ENCODE measurements around the gene GPR31.
A peak's percentile ranks its signal among the peaks of the same experiment; 100 is the strongest.

Gene GPR31

DNA sequence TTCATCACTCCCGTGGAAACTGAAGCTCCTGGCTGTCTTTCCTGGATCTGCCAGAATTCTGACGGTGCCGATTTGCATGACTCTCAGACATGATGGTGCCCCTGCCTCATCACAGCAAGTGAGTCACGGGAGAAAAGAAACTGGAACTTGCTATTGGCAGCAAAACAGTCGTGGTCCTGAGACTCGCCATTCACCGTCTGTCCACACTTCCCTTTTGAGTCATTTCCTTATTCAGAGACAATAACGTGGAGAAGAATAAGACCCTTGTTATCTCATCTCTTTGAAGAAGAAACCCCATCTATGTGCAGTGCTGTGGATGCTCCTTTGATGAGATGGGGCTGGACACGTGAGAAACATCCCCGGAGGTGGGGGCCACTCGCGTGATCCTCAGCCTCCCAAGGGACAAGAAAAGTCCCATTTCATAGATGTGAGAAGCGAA lies 4.2 kb downstream of the GPR31 start:
- Histone ChIP-seq H3K9me3 (ENCODE audit: control insufficient read depth in 5 of 5, low read length in 5 of 5) (no peaks in the 10 kb centered on the region), H3K4me1 (ENCODE audit: control insufficient read depth in 5 of 5, insufficient read depth in 5 of 5, low read length in 5 of 5) (peaks cover 0 to 10% (median 0%) of the 10 kb centered on the region in 5 donors), H3K27me3 (ENCODE audit: control insufficient read depth in 5 of 5, insufficient read depth in 4 of 5, low read length in 5 of 5) (peaks cover 0 to 23% (median 4%) of the 10 kb centered on the region in 5 donors), H3K9ac (ENCODE audit: low read length in 5 of 5) (no peak overlapping the region), H3K27ac (ENCODE audit: low read depth, low read length) (no peak overlapping the region), H3K36me3 (ENCODE audit: control insufficient read depth in 5 of 5, insufficient read depth in 5 of 5, low read length in 5 of 5) (no peaks in the 10 kb centered on the region), H3K4me3 (ENCODE audit: low read depth in 1 of 5, low read length in 5 of 5) (peak overlapping the region in 3 of 5 donors; percentile 14 to 45 (median 36))

- Histone ChIP-seq H3K4me3 (ENCODE audit: low read depth in 1 of 5, low read length in 5 of 5) (peak overlapping the region in 1 of 5 donors; percentile 45), H3K9ac (ENCODE audit: low read length in 5 of 5) (no peak overlapping the region), H3K9me3 (ENCODE audit: control insufficient read depth in 5 of 5, low read length in 5 of 5) (no peaks in the 10 kb centered on the region), H3K27ac (ENCODE audit: low read depth, low read length) (no peak overlapping the region), H3K27me3 (ENCODE audit: control insufficient read depth in 5 of 5, insufficient read depth in 4 of 5, low read length in 5 of 5) (peaks cover 0 to 23% (median 4%) of the 10 kb centered on the region in 5 donors), H3K36me3 (ENCODE audit: control insufficient read depth in 5 of 5, insufficient read depth in 5 of 5, low read length in 5 of 5) (no peaks in the 10 kb centered on the region), H3K4me1 (ENCODE audit: control insufficient read depth in 5 of 5, insufficient read depth in 5 of 5, low read length in 5 of 5) (peaks cover 0 to 10% (median 0%) of the 10 kb centered on the region in 5 donors)
These were observed 4.9 kb downstream of the GPR31 start for GRCh38 chr6:167152862-167153261.

DNA sequence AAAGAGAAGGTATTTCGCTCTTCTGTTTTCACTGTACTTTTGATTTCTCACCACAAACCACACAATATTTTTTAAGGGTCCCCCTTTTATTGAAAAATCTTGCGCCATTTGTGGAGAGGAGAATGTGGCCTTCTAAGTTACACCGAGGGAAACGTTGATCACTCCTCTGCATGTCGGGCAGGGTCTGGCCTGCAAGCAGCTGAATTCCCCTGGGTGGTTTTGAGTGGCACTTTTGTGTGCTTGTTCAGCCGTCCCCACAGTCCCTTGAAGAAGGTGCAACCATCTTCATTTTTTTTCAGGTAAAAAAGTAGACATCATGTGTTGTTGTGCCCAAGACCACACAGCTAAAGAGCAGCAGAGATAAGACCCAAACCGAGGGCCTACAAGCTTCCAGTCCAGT lies 6.1 kb downstream of the GPR31 start:
- no peak overlapping the region for H3K4me3 ChIP-seq (ENCODE audit: low read depth in 1 of 5, low read length in 5 of 5)
- H3K9me3 ChIP-seq (ENCODE audit: control insufficient read depth in 5 of 5, low read length in 5 of 5), result no peaks in the 10 kb centered on the region
- H3K27me3 ChIP-seq (ENCODE audit: control insufficient read depth in 5 of 5, insufficient read depth in 4 of 5, low read length in 5 of 5), result peaks cover under 1 to 30% (median 8%) of the 10 kb centered on the region in 5 donors
- no peaks in the 10 kb centered on the region for H3K36me3 ChIP-seq (ENCODE audit: control insufficient read depth in 5 of 5, insufficient read depth in 5 of 5, low read length in 5 of 5)
- no peak overlapping the region for H3K9ac ChIP-seq (ENCODE audit: low read length in 5 of 5)
- H3K4me1 ChIP-seq (ENCODE audit: control insufficient read depth in 5 of 5, insufficient read depth in 5 of 5, low read length in 5 of 5), result peaks cover 0 to 10% (median 0%) of the 10 kb centered on the region in 5 donors
- no peak overlapping the region for H3K27ac ChIP-seq (ENCODE audit: low read depth, low read length)

- H3K36me3 ChIP-seq (ENCODE audit: control insufficient read depth in 5 of 5, insufficient read depth in 5 of 5, low read length in 5 of 5), result no peaks in the 10 kb centered on the region
- H3K9ac ChIP-seq (ENCODE audit: low read length in 5 of 5), result no peak overlapping the region
- peaks cover 0 to 10% (median 0%) of the 10 kb centered on the region in 5 donors for H3K4me1 ChIP-seq (ENCODE audit: control insufficient read depth in 5 of 5, insufficient read depth in 5 of 5, low read length in 5 of 5)
- no peak overlapping the region for H3K27ac ChIP-seq (ENCODE audit: low read depth, low read length)
- peaks cover 4 to 30% (median 8%) of the 10 kb centered on the region in 5 donors for H3K27me3 ChIP-seq (ENCODE audit: control insufficient read depth in 5 of 5, insufficient read depth in 4 of 5, low read length in 5 of 5)
- no peaks in the 10 kb centered on the region for H3K9me3 ChIP-seq (ENCODE audit: control insufficient read depth in 5 of 5, low read length in 5 of 5)
- no peak overlapping the region for H3K4me3 ChIP-seq (ENCODE audit: low read depth in 1 of 5, low read length in 5 of 5)
These were observed 6.7 kb downstream of the GPR31 start for GRCh38 chr6:167150941-167151549.

- no peak overlapping the region for H3K9ac ChIP-seq (ENCODE audit: low read length in 5 of 5)
- peaks cover 9 to 21% (median 20%) of the 10 kb centered on the region in 5 donors for H3K27me3 ChIP-seq (ENCODE audit: control insufficient read depth in 5 of 5, insufficient read depth in 4 of 5, low read length in 5 of 5)
- peaks cover 0 to 3% (median 0%) of the 10 kb centered on the region in 5 donors for H3K9me3 ChIP-seq (ENCODE audit: control insufficient read depth in 5 of 5, low read length in 5 of 5)
- no peaks in the 10 kb centered on the region for H3K36me3 ChIP-seq (ENCODE audit: control insufficient read depth in 5 of 5, insufficient read depth in 5 of 5, low read length in 5 of 5)
- H3K4me3 ChIP-seq (ENCODE audit: low read depth in 1 of 5, low read length in 5 of 5), result no peak overlapping the region
- no peak overlapping the region for H3K27ac ChIP-seq (ENCODE audit: low read depth, low read length)
- H3K4me1 ChIP-seq (ENCODE audit: control insufficient read depth in 5 of 5, insufficient read depth in 5 of 5, low read length in 5 of 5), result peaks cover 0 to 10% (median 0%) of the 10 kb centered on the region in 5 donors
These were observed 8.8 kb downstream of the GPR31 start for GRCh38 chr6:167148997-167149396.

DNA sequence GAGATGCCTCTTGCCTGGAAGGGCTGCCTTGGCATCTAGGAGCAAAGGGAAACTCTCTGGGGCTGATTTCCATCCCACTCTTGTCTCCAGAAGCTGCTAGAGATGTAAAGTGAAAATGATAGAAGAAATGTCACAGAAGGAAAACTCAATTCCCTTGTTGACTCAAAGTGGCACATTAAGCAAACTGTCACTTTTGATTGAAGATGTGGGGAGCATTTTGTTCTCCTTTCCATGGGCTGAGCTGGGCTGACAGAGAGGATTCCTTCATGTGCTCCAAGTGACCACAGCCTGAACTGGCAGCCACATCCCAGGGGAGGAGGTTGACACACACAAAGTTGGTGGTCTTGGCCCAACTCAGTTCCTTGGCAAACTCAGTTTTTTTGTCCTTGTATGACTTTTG lies 9.8 kb downstream of the GPR31 start:
- H3K4me3 ChIP-seq (ENCODE audit: low read depth in 1 of 5, low read length in 5 of 5), result no peak overlapping the region
- H3K9ac ChIP-seq (ENCODE audit: low read length in 5 of 5), result no peak overlapping the region
- H3K36me3 ChIP-seq (ENCODE audit: control insufficient read depth in 5 of 5, insufficient read depth in 5 of 5, low read length in 5 of 5), result no peaks in the 10 kb centered on the region
- H3K27ac ChIP-seq (ENCODE audit: low read depth, low read length), result no peak overlapping the region
- peaks cover 9 to 25% (median 18%) of the 10 kb centered on the region in 5 donors for H3K27me3 ChIP-seq (ENCODE audit: control insufficient read depth in 5 of 5, insufficient read depth in 4 of 5, low read length in 5 of 5)
- peaks cover 0 to 2% (median 0%) of the 10 kb centered on the region in 5 donors for H3K4me1 ChIP-seq (ENCODE audit: control insufficient read depth in 5 of 5, insufficient read depth in 5 of 5, low read length in 5 of 5)
- H3K9me3 ChIP-seq (ENCODE audit: control insufficient read depth in 5 of 5, low read length in 5 of 5), result peaks cover 0 to 3% (median 0%) of the 10 kb centered on the region in 5 donors

GRCh38 chr6:167146977-167147376 lies 10.8 kb downstream of the GPR31 start:
- Histone ChIP-seq H3K4me1 (ENCODE audit: control insufficient read depth in 5 of 5, insufficient read depth in 5 of 5, low read length in 5 of 5) (no peaks in the 10 kb centered on the region), H3K36me3 (ENCODE audit: control insufficient read depth in 5 of 5, insufficient read depth in 5 of 5, low read length in 5 of 5) (no peaks in the 10 kb centered on the region), H3K27ac (ENCODE audit: low read depth, low read length) (no peak overlapping the region), H3K27me3 (ENCODE audit: control insufficient read depth in 5 of 5, insufficient read depth in 4 of 5, low read length in 5 of 5) (peaks cover 9 to 25% (median 21%) of the 10 kb centered on the region in 5 donors), H3K4me3 (ENCODE audit: low read depth in 1 of 5, low read length in 5 of 5) (no peak overlapping the region), H3K9ac (ENCODE audit: low read length in 5 of 5) (no peak overlapping the region), H3K9me3 (ENCODE audit: control insufficient read depth in 5 of 5, low read length in 5 of 5) (peaks cover 0 to 3% (median 0%) of the 10 kb centered on the region in 5 donors)

DNA sequence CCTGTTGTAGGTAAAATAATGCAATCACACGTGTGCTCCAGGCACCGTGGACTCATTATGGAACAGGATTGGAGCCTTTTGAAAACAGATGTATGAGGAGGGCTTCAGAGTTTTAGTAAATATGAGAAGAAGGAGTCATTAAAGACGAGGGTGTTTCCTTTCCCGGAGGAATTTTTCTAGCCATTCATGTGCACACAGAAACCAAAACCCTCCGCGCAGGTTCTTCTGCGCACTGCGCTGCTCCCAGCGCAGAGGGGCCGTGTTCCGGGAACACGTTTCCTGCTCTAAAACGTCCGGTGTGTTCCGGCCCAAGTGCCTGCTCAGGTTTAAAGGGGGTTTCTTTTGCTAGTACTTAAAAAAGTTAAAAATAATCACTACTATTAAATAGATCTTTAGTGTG lies 11.6 kb downstream of the GPR31 start:
- Histone ChIP-seq H3K27ac (ENCODE audit: low read depth, low read length) (no peak overlapping the region), H3K36me3 (ENCODE audit: control insufficient read depth in 5 of 5, insufficient read depth in 5 of 5, low read length in 5 of 5) (no peaks in the 10 kb centered on the region), H3K27me3 (ENCODE audit: control insufficient read depth in 5 of 5, insufficient read depth in 4 of 5, low read length in 5 of 5) (peaks cover 9 to 27% (median 24%) of the 10 kb centered on the region in 5 donors), H3K9me3 (ENCODE audit: control insufficient read depth in 5 of 5, low read length in 5 of 5) (peaks cover 0 to 3% (median 0%) of the 10 kb centered on the region in 5 donors), H3K4me3 (ENCODE audit: low read depth in 1 of 5, low read length in 5 of 5) (no peak overlapping the region), H3K9ac (ENCODE audit: low read length in 5 of 5) (no peak overlapping the region), H3K4me1 (ENCODE audit: control insufficient read depth in 5 of 5, insufficient read depth in 5 of 5, low read length in 5 of 5) (no peaks in the 10 kb centered on the region)

DNA sequence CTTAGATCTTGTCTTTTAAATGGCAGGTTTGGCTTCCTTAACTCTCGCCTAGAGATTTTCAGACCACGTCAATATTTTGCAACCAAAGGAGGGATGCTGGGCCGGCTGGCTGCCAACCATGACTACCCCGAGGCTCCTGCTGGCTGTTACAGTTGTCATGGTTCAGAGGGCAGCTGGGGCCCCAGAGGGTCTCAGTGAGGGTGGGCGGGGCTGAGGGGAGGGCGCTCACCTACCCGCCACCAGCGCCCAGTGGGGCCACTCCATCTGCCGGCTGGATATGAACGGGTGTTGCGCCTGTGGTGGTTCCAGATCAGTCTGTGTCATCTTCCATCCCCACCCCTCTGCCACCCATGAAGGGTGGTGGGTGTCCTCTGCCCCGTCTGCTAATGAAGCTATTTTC lies 12.3 kb downstream of the GPR31 start:
- Histone ChIP-seq H3K36me3 (ENCODE audit: control insufficient read depth in 5 of 5, insufficient read depth in 5 of 5, low read length in 5 of 5) (no peaks in the 10 kb centered on the region), H3K4me1 (ENCODE audit: control insufficient read depth in 5 of 5, insufficient read depth in 5 of 5, low read length in 5 of 5) (no peaks in the 10 kb centered on the region), H3K27ac (ENCODE audit: low read depth, low read length) (no peak overlapping the region), H3K9me3 (ENCODE audit: control insufficient read depth in 5 of 5, low read length in 5 of 5) (peaks cover 0 to 3% (median 0%) of the 10 kb centered on the region in 5 donors), H3K9ac (ENCODE audit: low read length in 5 of 5) (no peak overlapping the region), H3K27me3 (ENCODE audit: control insufficient read depth in 5 of 5, insufficient read depth in 4 of 5, low read length in 5 of 5) (peaks cover 9 to 27% (median 24%) of the 10 kb centered on the region in 5 donors), H3K4me3 (ENCODE audit: low read depth in 1 of 5, low read length in 5 of 5) (no peak overlapping the region)

DNA sequence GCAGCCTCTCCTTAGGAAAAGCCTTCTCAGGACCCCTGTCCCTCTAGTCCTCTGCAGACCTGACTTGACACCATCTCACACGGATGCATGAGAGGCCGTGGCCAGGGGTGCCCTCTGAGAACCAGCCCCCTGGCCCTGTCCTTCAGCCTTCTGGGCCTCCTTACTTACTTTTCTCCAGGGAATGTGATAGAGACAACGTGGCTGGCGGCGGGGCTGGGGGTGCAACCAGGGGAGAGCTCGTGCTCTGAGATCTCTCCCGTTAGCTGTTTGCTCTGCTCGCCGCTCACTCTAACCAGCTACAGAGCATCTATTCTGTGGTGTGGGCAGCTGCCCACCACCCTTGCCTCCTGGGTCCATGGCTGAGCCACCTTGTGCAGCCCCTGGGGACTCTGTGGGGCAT lies 14.7 kb downstream of the GPR31 start:
- no peak overlapping the region for H3K4me3 ChIP-seq (ENCODE audit: low read depth in 1 of 5, low read length in 5 of 5)
- no peaks in the 10 kb centered on the region for H3K4me1 ChIP-seq (ENCODE audit: control insufficient read depth in 5 of 5, insufficient read depth in 5 of 5, low read length in 5 of 5)
- H3K27ac ChIP-seq (ENCODE audit: low read depth, low read length), result no peak overlapping the region
- peaks cover 0 to 3% (median 0%) of the 10 kb centered on the region in 5 donors for H3K9me3 ChIP-seq (ENCODE audit: control insufficient read depth in 5 of 5, low read length in 5 of 5)
- H3K27me3 ChIP-seq (ENCODE audit: control insufficient read depth in 5 of 5, insufficient read depth in 4 of 5, low read length in 5 of 5), result peaks cover 9 to 27% (median 24%) of the 10 kb centered on the region in 5 donors
- H3K36me3 ChIP-seq (ENCODE audit: control insufficient read depth in 5 of 5, insufficient read depth in 5 of 5, low read length in 5 of 5), result no peaks in the 10 kb centered on the region
- H3K9ac ChIP-seq (ENCODE audit: low read length in 5 of 5), result no peak overlapping the region
